DMS153 treated with DMSO at 0.1 percent for 48 hours (cell line): Measurements from ENCODE around the gene SLC17A6.

Source experiments
- DNase-seq: peaks from one replicate; lab custom pipeline; 2025; ENCODE audit not compliant: unreplicated experiment; lab: John Stamatoyannopoulos, UW

SLC17A6 gene

GRCh38 chr11:22389526-22390282 lies 51.5 kb downstream of the SLC17A6 start:
- DNase-seq: no peak

GRCh38 chr11:22390283-22390655 lies 52.1 kb downstream of the SLC17A6 start:
- no peak for DNase-seq

- no peak for DNase-seq
These were observed 54.4 kb downstream of the SLC17A6 start for GRCh38 chr11:22392561-22392960.

GRCh38 chr11:22405377-22405776 lies 67.2 kb downstream of the SLC17A6 start:
- DNase-seq: no peak

- DNase-seq: no peak
These were observed 69.1 kb downstream of the SLC17A6 start for GRCh38 chr11:22407267-22407666.

GRCh38 chr11:22407921-22408320 lies 69.7 kb downstream of the SLC17A6 start:
- no peak for DNase-seq

- no peak for DNase-seq
These were observed 77.3 kb downstream of the SLC17A6 start for GRCh38 chr11:22415476-22415875.

- DNase-seq: no peak
These were observed 78.3 kb downstream of the SLC17A6 start for GRCh38 chr11:22416462-22416861.

GRCh38 chr11:22426915-22427314 lies 88.7 kb downstream of the SLC17A6 start:
- no peak for DNase-seq
